NCI-H524 treated with DMSO at 0.1 percent for 48 hours (cell line): ENCODE data around the gene FBXL22.

Experiments used
- DNase-seq: peaks from one replicate; lab custom pipeline; 2025; lab: John Stamatoyannopoulos, UW

The FBXL22 gene, protein sequence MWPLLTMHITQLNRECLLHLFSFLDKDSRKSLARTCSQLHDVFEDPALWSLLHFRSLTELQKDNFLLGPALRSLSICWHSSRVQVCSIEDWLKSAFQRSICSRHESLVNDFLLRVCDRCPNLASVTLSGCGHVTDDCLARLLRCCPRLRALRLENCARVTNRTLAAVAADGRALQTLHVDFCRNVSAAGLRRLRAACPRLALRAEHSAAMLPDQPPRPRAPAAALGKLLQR

DNA sequence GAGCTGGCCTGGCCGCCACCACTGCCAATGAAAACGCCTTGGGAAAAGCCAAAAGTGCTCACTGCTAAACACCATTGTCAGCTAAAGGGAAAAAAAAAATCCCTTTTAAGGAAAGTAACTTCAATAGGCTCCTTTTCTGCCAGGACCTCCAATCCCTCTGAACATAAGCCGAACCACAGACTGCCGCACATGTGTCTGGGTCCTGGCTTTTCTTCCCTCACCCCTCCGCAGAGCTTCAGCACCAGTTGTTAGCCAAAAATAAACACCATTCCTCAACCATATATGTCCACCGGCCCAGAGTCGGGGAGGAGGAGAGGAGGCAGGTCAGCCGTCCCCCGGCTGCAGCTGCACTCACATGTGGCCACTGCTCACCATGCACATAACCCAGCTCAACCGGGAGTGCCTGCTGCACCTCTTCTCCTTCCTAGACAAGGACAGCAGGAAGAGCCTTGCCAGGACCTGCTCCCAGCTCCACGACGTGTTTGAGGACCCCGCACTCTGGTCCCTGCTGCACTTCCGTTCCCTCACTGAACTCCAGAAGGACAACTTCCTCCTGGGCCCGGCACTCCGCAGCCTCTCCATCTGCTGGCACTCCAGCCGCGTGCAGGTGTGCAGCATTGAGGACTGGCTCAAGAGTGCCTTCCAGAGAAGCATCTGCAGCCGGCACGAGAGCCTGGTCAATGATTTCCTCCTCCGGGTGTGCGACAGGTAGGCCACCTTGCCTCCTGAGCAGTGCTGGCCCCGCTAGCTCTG, at the start of gene FBXL22:
Gene FBXL22, plus strand, starts transcription at position 350 of the 753 bp plus-strand sequence. Its CDS starts 6 bp downstream, at position 356.
- DNase-seq = peak; percentile 20

DNA sequence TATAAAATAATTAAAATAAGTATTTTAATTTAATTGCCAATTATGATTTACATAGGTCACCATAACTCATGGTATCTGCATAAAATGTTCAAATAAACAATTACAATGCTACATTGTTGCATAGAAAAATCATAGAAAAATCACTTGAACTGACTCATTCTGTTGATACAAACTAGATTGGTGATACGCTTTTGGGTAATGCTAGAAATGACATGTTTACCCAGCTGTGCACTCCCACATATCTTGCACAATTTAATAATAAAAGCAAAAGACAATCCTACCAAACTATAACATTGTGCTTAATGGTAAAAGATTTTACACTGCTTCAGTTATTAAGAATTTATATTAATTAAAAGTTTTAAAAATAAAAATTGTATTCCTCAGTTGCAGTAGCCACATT, 45.8 kb upstream of the FBXL22 start:
- DNase-seq = no peak

DNA sequence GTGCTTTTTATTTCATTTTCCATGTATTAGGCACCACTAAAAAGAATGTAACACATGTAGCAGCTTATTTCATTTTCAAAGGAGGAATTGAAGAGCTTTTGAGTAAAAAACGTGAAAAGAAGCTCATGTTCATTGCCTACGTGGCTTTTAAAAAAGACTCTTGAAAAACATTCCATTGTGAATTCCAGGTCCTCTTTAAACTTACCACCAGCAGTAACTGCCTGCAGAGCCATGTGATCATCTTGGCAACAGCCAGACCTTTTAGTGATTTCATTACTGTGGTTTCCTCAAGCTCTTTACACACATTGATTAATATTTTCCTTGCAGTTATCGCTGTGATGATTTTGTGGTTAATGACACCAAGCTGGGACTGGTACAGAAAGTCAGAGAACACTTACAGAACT, 43.8 kb upstream of the FBXL22 start:
- DNase-seq = no peak

DNA sequence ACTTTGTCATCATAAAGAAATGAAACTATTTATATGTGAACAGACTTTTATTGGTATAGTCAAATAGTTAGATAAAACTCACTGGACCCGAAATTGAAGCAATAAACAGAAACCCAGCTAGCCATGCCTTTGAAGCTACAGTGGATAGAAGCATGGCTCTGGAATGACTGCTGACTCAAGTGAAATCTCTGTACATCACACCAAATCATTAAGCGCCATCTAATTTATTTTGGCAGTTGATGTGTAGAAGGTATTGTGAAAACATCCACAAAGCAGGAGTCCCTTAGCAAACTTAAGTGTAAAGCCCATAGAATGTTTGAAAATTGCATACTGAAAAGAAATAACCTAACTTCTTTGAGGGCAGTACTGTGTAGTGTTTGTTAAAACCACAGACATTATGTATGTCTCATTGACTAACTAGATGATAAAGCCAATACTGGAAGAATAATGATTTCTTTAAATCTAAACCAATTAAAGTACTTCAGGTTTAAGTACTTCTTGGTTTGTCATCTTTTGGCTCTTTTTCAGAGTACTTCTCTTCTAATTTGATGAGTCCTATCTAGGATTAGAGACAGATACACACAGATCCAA, 42.8 kb upstream of the FBXL22 start:
- no peak for DNase-seq

DNA sequence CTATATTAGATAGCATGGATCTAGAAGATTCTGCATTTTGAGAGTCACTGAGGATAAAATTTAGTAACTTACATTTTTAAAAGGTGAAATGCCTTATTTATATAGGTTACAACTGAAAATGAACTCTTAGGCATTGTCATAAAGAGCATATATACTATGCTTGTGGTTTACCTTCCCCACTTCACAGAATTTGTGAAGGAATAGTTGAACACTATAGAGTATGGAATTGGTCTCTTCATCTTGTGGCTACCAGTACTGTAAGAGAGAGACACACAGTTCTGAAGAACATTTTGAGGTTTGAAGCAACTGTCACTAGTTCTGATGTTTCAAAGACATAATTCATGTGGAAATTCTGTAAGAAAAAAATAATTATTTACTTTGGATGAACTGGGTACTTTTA, 41.7 kb upstream of the FBXL22 start:
- DNase-seq = no peak

DNA sequence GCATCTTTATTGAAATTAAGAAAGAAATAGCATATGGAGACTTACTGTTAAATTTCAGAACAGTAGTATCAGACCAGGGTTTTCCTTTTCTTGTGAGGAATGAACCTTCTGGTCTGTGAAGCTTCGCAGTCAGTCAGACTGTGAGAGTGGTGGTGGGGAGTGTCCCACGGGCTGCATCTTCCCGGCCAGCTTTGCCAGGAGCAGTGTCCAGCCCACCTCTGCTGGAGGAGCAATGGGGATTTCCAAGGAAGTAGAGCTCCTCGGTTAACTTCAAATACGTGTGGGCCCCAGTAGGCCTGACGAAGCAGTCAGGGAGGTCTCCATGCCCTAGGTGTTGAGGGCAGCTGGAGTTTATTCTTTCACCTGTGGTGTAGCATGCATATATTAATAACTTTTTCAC, 40.9 kb upstream of the FBXL22 start:
- DNase-seq = no peak

DNA sequence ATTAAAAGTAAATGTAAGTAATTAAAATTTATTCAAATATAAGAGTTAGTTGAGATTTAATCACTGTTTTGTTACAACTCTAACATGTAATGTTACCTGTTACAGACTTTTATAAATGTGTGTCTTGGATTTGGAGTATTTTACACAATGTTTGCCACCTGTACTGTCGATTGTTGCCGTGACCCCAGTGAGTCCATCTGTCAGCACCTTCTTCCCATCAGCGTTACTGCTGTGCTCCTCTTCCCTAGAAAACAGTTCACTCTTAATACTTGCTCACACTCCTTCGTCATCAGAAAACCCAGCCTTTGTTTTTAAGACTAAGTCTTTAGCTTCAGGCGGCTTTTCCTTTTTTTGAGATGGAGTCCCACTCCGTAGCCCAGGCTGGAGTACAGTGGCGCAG, 40.5 kb upstream of the FBXL22 start:
- DNase-seq = no peak

DNA sequence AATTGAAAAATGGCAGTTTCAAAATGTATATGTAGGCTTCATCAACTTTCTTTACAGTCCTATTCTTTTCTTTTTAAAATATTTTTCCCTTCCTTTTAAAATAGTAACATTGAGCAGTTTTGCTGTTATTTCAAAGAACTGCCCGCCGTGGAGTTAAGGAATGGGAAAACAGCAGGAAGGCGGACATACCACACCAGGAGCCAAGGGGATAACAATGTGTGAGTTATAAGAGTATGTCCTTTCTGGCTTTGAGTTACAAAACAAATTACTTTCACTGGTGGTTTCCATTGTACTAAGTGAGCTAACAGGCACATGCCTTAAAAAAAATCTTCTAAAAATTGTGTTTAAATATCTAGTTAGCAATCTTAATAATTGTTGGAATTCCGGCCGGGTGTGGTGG, 37.4 kb upstream of the FBXL22 start:
- no peak for DNase-seq

DNA sequence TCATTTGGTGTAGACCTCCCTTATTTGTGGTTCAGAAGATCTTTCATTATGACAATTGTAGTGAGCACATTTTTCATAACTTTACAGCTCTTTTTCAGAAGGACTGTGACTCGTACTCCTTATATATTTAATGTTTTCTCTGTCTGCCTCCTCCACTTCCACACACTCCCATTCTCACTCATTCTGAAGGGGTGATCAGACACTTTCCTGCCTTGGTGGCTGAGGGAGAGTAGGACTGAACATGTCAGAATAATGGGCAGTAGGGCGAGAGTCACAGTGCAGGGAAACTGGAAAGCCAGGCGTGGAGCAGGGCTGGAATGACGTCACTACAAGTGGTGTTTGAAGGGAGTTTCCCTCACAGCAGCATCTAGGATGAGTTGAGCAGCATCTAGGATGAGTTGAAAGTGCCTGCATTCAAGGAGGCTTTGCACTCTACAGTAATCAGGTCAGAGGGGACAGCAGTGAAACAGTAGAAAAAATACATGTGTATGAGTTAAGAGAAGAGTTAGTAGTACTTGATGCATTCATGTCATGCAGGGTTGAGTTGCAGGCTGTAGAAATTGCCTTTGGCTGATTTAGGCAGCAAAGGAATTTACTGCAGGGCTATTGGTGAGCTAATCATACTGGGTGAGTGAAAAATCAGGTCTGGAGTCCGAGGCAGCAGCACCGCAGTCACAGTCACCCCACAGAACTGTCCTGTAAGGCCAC, 36.3 kb upstream of the FBXL22 start:
- no peak for DNase-seq

DNA sequence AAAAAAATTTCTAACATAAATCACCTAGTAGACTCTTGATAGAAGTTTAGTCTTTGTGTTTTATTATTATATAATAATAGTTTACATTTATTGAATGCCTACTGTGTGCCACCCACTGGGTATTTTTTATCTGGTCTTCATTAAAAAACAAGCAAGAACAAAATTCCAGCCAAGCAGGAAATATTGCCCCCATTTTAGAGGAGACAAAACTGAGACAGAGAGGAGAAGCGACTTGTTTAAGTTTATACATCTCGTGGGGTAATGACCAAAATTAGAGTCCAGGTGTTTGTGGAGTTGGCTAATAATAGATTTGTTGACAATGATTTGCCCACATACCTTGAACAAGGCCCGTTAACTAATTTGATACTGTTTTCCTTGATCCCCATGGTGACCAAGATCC, 33.1 kb upstream of the FBXL22 start:
- no peak for DNase-seq

DNA sequence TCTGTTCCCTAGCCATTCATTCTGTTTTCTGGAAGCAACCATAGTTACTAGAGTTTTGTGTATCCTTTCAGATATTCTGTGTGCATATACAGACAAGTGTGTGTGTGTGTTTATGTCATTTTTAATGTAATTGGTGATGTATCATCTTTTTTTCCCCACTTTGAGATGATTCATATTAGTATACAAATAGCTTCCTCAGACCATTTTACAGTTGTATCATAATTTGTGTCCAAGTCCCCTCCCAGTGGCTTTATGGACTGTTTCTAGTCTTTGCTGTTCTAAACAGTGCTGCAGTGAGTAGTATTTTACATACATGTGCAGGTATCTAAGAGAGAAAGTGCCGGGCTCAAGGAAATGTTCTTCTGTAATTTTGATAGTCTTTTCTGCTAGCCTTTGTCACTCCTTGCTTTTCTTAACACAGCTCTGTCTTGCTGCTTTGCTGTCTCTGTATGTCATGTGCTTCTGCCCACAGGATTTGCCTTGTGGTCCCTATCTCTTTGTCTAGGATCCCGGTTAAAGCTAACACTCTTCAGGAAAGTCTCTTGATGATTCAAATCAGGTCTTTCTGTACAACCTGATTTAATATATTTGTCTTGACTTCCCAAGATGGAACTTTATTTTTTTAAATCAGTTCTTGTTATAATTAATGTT, 31.5 kb upstream of the FBXL22 start:
- DNase-seq = no peak

DNA sequence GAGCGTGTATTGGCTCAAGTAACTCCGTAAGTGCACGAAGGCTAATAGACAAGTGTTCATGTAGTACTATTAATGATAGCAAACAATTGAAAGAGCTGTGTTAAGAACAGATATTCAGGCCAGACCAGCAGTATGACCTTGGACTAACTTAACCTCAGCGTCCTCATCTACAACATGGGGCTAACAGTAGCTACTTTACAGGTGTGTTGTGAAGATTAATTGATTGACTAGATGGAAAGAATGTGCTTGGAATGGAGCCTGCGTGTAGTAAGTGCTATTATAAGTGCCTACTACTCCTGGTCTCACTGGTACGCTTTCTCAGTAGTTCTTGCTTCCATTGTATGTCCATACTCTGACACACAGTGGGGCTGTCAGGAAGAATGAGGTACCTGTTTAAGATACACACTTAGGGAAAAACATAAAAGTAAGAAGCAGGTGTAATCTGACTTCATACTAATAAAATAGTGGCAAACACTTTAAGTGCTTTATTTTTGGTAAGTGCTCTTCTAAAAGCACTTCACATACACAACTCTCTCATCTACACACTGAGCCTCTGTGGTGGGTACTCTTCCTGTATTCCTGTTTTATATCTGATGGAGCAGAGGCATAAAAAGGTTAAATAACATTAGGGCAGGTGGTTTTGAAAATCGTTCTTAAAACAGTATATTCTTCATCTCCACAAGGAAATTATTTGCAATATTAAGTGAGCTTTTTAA, 24.3 kb upstream of the FBXL22 start:
- no peak for DNase-seq

DNA sequence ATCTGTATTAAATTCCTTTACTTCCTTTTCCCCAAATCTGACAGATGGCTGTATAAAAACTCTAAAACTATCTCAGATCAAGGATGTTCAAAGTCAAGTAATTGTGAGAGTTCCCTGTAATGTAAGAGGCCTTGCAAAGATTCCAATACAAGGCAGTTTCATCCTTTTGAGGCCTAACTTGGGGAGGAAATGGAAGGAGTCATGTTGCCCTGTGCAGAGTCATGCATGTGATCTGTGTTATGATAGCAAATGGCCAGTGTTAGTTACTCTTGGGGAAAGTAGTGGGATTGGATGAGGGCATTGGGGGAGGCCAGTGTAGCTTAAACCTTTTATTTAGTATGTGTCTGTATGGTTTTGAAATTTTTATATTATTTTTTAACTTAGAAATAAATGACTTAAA, 23.7 kb upstream of the FBXL22 start:
- DNase-seq = no peak

DNA sequence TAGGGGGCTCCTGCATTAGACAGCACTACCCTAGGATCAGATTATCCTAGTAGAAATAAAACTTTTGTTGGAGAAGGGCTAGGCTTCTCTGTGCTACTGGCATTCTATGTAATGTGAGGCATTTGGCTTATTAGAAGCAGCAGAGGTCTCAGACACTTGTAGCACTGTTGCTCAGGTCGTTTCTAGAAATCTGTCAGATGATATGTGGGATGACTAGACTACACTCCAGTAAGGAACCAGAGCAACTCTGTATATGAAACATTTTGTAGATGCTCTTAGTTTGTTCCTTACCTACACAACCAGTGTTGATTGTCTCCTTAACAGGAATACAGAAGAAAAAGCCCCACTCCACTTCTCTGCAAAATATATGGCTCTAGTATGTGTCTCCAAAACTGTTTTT, 21.9 kb upstream of the FBXL22 start:
- no peak for DNase-seq

DNA sequence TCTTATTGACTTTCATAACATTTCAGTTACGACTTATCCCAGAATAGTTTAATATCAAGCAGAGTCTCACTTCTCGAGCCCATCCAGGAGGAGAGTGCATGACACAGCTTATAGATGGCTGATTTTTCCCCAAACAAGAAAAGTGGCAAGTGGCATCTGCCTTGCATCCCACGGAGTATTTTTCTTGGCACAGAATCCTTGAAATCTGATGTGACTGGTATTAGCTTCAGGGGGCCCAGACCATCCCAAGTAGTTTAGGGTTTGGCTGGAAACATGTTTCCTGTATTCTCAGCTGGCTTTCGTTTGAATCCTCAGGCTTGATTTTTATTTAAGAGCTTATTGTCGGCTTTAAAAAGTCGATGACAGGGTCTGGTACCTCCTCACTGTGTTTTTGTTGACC, 20.7 kb upstream of the FBXL22 start:
- DNase-seq = no peak

DNA sequence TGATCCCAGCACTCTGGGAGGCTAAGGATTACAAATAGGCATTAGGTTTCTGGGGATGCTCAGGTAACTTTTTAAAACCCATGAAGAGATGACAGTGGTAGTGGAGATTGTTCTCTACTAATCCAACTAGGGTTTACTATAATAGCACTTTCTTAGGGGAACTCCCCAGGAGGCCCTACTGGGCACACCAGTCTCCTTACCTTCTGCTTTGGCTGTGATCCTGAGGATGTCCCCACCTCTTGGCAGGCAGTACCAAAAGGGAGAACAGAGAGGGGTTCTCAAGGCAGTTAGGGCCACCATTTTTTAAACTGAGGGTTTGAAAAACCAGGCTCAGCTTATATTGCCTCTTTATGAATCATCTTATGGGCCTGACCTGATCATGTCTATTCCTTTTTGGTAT, 15.0 kb upstream of the FBXL22 start:
- DNase-seq = no peak

DNA sequence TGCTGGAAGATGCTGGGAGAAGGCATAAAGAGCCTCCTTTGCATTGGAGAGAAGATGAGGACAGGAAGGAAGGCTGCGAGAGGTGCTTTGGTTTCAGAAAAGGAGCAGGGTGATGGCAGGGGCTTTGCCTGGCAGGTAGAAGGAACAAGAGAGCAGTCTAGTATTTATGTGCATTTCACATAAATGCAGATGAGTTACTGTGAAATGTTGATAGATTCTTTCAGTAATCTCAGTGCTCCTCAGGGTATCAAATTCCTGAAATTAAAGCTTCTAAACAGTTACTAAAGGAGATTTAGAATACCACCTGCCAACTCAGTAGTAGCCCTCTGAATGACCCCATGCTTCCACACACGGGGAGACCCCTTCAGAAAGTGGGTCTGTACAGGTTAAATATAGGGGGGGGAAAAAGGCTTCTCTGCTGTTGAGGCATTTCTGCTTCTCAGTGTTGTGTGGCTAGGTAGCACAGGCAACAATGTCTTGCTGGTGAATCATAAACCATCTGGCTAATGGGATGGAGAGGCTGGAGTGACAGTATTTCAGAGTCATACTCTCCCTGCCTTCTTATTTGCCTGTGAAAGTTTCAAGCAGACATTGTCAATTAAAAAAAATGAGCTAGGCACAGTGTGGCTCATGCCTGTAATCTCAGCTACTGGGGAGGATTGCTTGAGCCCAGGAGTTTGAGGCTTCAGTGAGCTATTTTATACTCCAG, 14.3 kb upstream of the FBXL22 start:
- peak; percentile 20 for DNase-seq

DNA sequence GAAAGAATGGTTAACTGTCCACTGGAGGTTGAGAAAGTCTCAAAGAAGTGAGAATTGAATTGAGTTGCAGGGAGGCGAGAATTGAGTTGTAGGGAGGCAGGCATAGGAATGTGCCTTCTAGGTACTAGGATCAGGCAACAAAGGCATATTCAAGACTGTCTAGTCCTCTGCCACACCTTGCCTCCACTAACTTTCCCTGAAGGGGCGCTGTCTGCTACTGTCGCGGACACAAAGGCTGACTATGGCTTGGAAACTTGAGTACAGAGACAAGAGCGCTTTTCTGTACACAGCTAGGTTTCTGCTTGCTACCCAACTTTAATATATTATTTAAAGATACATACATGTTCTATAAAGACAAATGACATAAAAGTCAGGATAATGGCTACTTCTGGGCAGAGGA, 10.4 kb upstream of the FBXL22 start:
- no peak for DNase-seq

DNA sequence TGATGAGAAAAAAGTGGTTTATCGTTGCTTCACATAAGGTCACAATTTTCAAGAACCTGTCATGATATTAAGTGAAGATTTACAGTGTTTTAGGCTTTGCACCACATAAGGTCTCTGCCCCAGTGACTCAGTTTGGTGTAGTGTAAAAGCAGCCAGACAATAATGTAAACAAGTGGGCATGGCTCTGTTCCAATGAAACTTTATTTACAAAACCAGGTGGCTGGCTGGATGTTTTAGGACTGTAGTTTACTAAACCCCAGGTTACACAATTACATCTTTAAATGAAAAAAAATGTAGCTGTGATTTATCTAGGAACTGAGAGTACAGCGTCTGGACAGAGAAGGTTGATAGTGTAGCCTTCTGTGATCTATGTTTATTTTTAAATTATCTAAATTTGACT, 9.7 kb upstream of the FBXL22 start:
- DNase-seq = no peak

DNA sequence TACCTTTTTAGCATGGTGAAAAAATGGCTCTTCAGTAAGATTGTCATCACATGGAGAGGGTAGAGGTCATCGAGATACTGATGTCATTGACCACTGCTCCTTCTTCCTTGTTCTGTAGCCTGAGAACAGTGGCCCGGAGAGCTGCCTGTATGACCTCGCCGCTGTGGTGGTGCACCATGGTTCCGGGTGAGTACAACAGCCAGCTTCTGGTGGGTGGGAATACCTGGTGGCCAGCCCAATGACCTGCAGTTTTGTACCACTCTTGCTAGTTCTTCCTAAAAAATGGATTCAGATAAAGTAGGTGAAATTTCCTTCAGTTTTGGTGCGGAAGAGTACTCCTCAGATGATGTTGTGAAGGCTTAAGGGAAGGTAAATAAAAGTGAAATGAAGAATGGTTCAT, 8.4 kb upstream of the FBXL22 start:
- DNase-seq = no peak
